Activated T-helper 1 cell treated with anti-CD3 and anti-CD28 coated beads, Interleukin-12 subunit alpha, Interleukin-12 subunit beta, Interleukin-2, Interleukin-4 antibody, amounts not matched to agents 30 ng/mL and 10 ng/mL and 1 ng/mL, durations not matched to agents 14 hours and 24 hours and 36 hours (primary cell): ENCODE results near the gene CCDC60. TPM values are rescaled to one million over a fixed set of nuclear protein-coding genes. Genes with fewer than 3 reads are reported as not detected.

Source experiments
- DNase-seq: peaks from one replicate; pipeline ENCODE4 v3.0.0; 2021; ENCODE audit warnings: low spot score
- H3K27ac Mint-ChIP-seq: one replicate; pipeline ENCODE4 v1.8.0; 2021; ENCODE audit warnings: mild to moderate bottlenecking, mixed read lengths
- H3K27me3 Mint-ChIP-seq: one replicate; pipeline ENCODE4 v1.8.0; 2022; ENCODE audit warnings: mild to moderate bottlenecking, moderate library complexity, mixed read lengths; ENCODE audit not compliant: insufficient read depth
- H3K36me3 Mint-ChIP-seq: one replicate; pipeline ENCODE4 v1.8.0; 2021; ENCODE audit warnings: low read depth, mixed read lengths
- H3K4me1 Mint-ChIP-seq: one replicate; pipeline ENCODE4 v1.8.0; 2021; ENCODE audit warnings: low read depth, mixed read lengths
- H3K4me3 Mint-ChIP-seq: one replicate; pipeline ENCODE4 v1.8.0; 2021; ENCODE audit warnings: mild to moderate bottlenecking, moderate library complexity, mixed read lengths
- H3K9me3 Mint-ChIP-seq: one replicate; pipeline ENCODE4 v1.8.0; 2021; ENCODE audit warnings: mixed read lengths
- intact Hi-C: fragments of 100-400 bp; cut with micrococcal nuclease; formaldehyde crosslinking; loops from one replicate; pipeline ENCODE4 v1.15.1; 2024
- total RNA-seq: library from RNA; stranded (reverse); gene quantifications from 2 replicates; pipeline ENCODE4 v1.2.3, GENCODE V29; 2022

Gene CCDC60
- total RNA-seq, 1 donor from 2014 or later, result not detected

DNA sequence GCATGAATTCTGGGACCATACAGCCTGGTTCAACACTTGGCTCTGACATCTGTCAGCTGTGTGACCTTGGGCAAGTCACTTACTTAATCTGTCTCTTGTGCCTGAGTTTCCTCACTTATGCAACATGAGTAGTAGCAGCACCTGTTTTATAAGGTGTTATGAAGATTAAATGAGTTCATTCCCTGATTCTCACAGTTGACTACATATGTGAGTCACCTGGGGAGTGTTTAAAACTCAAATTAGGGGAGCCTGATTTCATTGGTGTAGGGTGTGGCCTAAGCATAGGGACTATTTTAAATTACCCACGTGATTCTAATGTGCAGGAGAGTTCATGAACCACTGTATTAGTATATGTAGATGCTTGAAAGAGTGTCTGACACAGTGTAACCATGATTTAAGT lies 222.3 kb downstream of the CCDC60 start:
- intact Hi-C loops, result no loop called here
- no peaks in the 10 kb centered on the region for H3K9me3 Mint-ChIP-seq
- no peak for DNase-seq
- no peak overlapping the region for H3K4me3 Mint-ChIP-seq
- no peaks in the 10 kb centered on the region for H3K36me3 Mint-ChIP-seq
- H3K27ac Mint-ChIP-seq, result no peak overlapping the region
- H3K4me1 Mint-ChIP-seq, result no peaks in the 10 kb centered on the region
- peaks cover 4% of the 10 kb centered on the region for H3K27me3 Mint-ChIP-seq

DNA sequence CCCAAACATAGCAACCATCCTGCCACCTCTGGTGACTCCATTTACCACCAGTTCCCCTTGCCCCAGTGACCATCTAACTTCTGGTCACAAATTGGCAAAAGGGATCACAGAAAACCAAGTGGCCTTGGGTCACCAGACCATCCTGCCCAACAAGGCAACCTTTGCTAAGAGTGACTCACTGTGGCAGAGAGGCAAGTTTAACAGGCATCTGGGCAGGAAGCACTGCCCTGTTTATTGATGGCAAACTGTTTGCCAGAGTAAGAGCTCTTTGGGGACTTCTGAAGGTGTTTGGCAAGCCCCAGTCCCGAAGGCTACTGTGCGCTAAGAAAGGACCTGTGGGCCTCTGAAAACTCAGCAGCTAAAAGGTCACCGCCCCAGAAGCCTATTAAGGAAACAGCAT lies 230.9 kb downstream of the CCDC60 start:
- no peaks in the 10 kb centered on the region for H3K4me1 Mint-ChIP-seq
- H3K27me3 Mint-ChIP-seq, result peaks cover 3% of the 10 kb centered on the region

DNA sequence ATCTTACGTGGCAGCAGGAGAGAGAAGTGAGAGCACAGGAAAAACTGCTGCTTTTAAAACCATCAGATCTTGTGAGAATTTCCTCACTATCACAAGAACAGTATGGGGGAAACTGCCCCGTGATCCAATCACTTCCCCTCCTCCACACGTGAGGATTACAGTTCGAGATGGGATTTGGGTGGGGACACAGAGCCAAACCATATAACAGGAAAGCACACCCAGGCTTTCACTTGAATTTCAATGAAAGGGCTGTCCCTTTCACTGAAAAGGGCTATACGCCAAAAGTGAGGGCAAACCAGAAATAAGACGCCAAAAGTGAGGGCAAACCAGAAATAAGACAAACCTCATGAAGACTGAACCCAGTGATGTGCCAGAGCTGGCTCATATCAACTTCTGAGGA lies 236.2 kb downstream of the CCDC60 start:
- intact Hi-C loops, result no loop called here
- H3K4me3 Mint-ChIP-seq, result no peak overlapping the region

More for the DNA sequence above, 230.9 kb downstream of the CCDC60 start:
- no peaks in the 10 kb centered on the region for H3K9me3 Mint-ChIP-seq
- H3K27ac Mint-ChIP-seq, result no peak overlapping the region
- H3K4me3 Mint-ChIP-seq, result no peak overlapping the region
- H3K36me3 Mint-ChIP-seq, result no peaks in the 10 kb centered on the region
- intact Hi-C loops, result no loop called here
- no peak for DNase-seq

DNA sequence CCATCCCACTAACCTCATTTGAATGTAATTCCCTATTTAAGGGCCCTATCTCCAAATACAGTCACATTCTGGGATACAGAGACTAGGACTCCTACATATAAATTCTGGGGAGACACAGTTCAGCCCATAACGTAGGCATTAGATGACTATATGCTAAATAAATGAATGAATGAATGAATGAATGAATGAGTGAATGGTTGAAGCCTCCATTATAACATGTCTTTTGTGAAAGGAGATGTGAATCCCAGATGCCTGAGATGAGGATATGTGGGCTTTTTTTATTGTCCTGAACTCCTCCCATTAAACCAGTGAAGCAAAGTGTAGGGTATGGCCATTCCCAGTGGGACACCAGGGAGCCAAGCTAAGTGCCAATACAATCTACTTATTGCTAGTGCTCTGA lies 238.6 kb downstream of the CCDC60 start:
- H3K4me1 Mint-ChIP-seq, result no peaks in the 10 kb centered on the region
- H3K27me3 Mint-ChIP-seq, result no peaks in the 10 kb centered on the region
- intact Hi-C loops, result no loop called here
- no peak overlapping the region for H3K27ac Mint-ChIP-seq
- no peaks in the 10 kb centered on the region for H3K36me3 Mint-ChIP-seq
- H3K9me3 Mint-ChIP-seq, result no peaks in the 10 kb centered on the region
- DNase-seq, result no peak
- no peak overlapping the region for H3K4me3 Mint-ChIP-seq

More for the DNA sequence above, 236.2 kb downstream of the CCDC60 start:
- DNase-seq, result no peak
- no peaks in the 10 kb centered on the region for H3K27me3 Mint-ChIP-seq
- no peaks in the 10 kb centered on the region for H3K4me1 Mint-ChIP-seq
- no peaks in the 10 kb centered on the region for H3K9me3 Mint-ChIP-seq
- no peaks in the 10 kb centered on the region for H3K36me3 Mint-ChIP-seq
- H3K27ac Mint-ChIP-seq, result no peak overlapping the region

DNA sequence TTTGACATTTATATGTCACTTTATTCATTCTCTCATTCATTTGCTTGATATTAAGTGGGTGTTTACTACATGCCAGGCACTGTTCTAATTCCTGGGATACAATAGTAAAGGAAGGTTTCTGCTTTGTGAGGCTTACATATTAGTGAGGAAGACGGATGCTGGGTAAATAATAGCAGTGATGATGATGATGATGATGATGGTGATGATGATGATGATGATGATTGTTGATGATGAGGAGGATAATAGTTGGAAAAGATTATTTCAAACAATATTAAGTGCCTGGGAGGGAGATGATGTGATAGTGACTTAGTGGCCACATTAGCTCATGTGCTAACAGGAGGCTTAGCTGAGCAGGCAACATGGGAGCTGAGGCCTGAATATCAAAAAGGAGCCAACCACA lies 239.7 kb downstream of the CCDC60 start:
- no peaks in the 10 kb centered on the region for H3K9me3 Mint-ChIP-seq
- no peaks in the 10 kb centered on the region for H3K27me3 Mint-ChIP-seq
- no peak for DNase-seq
- intact Hi-C loops, result no loop called here
- H3K27ac Mint-ChIP-seq, result no peak overlapping the region
- no peaks in the 10 kb centered on the region for H3K36me3 Mint-ChIP-seq
- no peaks in the 10 kb centered on the region for H3K4me1 Mint-ChIP-seq
- H3K4me3 Mint-ChIP-seq, result no peak overlapping the region

DNA sequence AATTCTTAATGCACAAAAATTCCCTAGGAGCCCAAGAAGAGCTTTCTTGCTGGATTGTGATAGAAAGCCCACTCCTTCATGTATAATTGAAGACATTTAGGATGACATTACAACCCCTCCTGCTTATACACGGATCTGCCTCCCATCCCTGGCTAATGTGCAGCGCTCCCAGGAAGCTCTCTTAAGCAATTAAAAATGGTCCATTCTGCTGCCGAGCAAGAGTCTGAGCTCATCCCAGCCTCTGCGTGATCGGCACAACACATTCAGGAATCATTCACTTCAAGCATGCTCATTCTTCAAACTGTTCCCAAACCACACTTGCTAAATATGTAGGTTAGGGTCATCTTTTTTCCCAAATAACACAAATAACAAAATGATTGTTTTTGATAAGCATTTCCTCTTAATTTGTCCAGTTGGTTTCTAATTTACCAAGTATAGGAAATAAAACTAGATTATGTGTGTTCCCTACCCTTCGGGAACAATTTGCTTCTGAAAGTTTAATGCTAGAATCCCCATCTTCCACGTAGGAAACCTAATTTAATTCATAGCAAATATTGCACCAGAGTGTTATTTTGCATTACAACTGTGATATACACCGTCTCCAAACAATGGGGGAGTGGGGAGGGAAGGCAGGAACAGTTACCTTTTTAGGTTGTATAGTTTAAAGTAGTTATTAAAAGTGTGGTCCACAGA lies 241.7 kb downstream of the CCDC60 start:
- H3K9me3 Mint-ChIP-seq, result no peaks in the 10 kb centered on the region
- intact Hi-C loops, result no loop called here
- no peaks in the 10 kb centered on the region for H3K4me1 Mint-ChIP-seq
- no peak for DNase-seq
- no peaks in the 10 kb centered on the region for H3K36me3 Mint-ChIP-seq
- H3K27me3 Mint-ChIP-seq, result no peaks in the 10 kb centered on the region
- no peak overlapping the region for H3K27ac Mint-ChIP-seq
- H3K4me3 Mint-ChIP-seq, result no peak overlapping the region

DNA sequence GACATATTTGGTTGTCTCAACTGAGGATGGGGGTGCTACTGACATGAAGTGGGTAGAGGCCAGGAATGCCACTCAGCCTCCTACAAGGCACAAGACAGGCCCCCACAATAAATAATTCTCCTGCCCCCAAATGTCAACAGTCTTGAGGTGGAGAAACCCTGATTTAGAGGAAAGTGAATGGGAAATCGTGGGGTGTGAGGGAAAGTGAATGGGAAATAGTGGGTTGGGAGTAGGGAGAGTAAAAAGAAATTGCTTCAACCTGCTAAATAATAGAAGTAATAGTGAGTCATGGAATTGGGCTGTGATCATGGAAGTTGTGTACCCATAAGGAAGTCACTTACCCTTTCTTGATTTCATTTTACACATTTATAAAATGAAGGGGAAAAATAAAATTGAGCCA lies 242.4 kb downstream of the CCDC60 start:
- no peaks in the 10 kb centered on the region for H3K27me3 Mint-ChIP-seq
- no peaks in the 10 kb centered on the region for H3K4me1 Mint-ChIP-seq
- H3K36me3 Mint-ChIP-seq, result no peaks in the 10 kb centered on the region
- intact Hi-C loops, result no loop called here
- H3K9me3 Mint-ChIP-seq, result no peaks in the 10 kb centered on the region
- no peak overlapping the region for H3K4me3 Mint-ChIP-seq
- H3K27ac Mint-ChIP-seq, result no peak overlapping the region
- DNase-seq, result no peak

DNA sequence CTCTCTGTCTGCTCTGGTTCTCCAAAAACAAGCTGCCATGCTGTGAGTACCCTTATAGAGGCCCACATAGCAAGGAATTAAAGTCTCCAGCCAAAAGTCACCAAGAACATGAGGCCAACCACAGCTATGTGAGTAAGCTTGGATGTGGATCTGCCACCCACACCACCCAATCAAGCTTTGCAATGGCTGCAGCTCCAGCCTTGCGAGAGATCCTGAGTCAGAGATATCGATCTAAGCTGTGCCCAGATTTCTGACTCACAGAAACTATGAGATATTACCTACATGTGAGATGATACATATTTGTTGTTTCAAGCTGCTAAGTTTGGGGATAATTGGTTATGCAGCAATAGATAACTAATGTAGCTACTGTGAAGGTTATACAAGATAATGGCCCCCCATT lies 243.6 kb downstream of the CCDC60 start:
- H3K27ac Mint-ChIP-seq, result no peak overlapping the region
- no peaks in the 10 kb centered on the region for H3K4me1 Mint-ChIP-seq
- no peak overlapping the region for H3K4me3 Mint-ChIP-seq
- peaks cover 4% of the 10 kb centered on the region for H3K27me3 Mint-ChIP-seq
- DNase-seq, result no peak
- H3K9me3 Mint-ChIP-seq, result no peaks in the 10 kb centered on the region
- no peaks in the 10 kb centered on the region for H3K36me3 Mint-ChIP-seq
- intact Hi-C loops, result no loop called here

DNA sequence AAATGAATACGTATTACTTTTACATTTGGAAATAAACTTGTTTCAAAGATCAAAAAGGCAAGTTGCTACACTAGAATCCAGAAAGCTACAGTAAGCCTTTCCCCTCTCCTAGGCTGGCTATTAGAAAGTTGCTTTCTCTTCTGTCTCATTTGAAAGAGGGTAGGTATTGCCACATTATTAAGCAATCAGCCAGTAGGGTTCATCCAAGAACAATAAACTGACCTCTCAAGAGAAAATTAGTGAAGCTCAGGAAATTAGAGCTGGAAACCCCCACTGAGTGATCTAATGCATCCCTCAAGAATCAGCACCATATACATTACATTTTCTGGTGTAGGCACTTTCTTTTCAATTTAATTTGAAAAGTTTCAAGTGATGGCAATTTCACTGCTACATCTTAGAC lies 254.6 kb downstream of the CCDC60 start:
- Mint-ChIP-seq H3K27ac (no peak overlapping the region), H3K9me3 (no peaks in the 10 kb centered on the region), H3K4me3 (no peak overlapping the region), H3K27me3 (peaks cover 38% of the 10 kb centered on the region), H3K4me1 (no peaks in the 10 kb centered on the region), H3K36me3 (no peaks in the 10 kb centered on the region)
- no peak for DNase-seq
- intact Hi-C loops, result no loop called here

DNA sequence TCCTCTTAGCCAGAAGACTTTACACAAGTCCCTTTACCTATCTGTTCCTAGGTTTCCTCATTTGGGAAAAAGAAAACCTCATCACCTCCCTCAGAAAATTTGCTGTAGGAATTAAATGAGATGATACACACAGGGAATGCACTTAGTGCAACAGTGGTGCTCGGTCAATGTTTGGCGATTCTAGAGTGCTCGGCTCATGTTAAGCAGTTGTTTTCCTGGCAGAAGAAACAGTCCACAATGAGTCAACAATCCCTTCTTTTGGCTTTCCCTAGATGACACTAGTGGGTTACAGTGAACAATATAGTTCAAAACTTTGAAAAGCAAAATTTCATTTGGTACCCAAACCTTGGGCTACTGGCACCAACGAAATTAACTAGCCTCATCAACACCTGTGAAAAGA lies 255.1 kb downstream of the CCDC60 start:
- Mint-ChIP-seq H3K36me3 (no peaks in the 10 kb centered on the region), H3K27me3 (peaks cover 42% of the 10 kb centered on the region), H3K27ac (no peak overlapping the region), H3K4me3 (no peak overlapping the region), H3K4me1 (no peaks in the 10 kb centered on the region), H3K9me3 (no peaks in the 10 kb centered on the region)
- intact Hi-C loops, result no loop called here
- no peak for DNase-seq

Other genes starting within 250 kb of the CCDC60 start
- gene HSPB8, start 155.8 kb upstream of the CCDC60 start, total RNA-seq, result not detected in 2 replicates